Lower lobe of right lung (tissue), 2 donors: ENCODE results near the gene DDX42. TPM values are rescaled to one million over a fixed set of nuclear protein-coding genes. Genes with fewer than 3 reads are reported as not detected.
A peak's percentile ranks its signal among the peaks of the same experiment; 100 is the strongest.
"Not testable (repeated sequence)": the region's sequence is repeated elsewhere in the genome, so short reads cannot be mapped to it uniquely, and the experiment has no call there.

ENCODE experiments used
- ATAC-seq, 2 donors: fragments of 200-7000 bp; cut with Tn5 transposase; one replicate each; pipeline ENCODE4 v1.9.1; 2020 to 2022; ENCODE audit warnings: mild to moderate bottlenecking in 2 of 2, moderate library complexity in 2 of 2
- DNase-seq: peaks from one replicate; pipeline ENCODE4 v3.0.0-alpha.2; 2020
- H3K27ac ChIP-seq: fragments of 200-600 bp; one replicate; pipeline ENCODE4 v1.8.0; 2022
- H3K27me3 ChIP-seq: fragments of 200-600 bp; one replicate; pipeline ENCODE4 v1.8.0; 2022; ENCODE audit warnings: low read depth
- H3K36me3 ChIP-seq: fragments of 200-600 bp; one replicate; pipeline ENCODE4 v1.8.0; 2022; ENCODE audit warnings: mild to moderate bottlenecking
- H3K4me1 ChIP-seq: fragments of 200-600 bp; one replicate; pipeline ENCODE4 v1.8.0; 2022
- H3K4me3 ChIP-seq: fragments of 200-600 bp; one replicate; pipeline ENCODE4 v1.8.0; 2022; ENCODE audit warnings: mild to moderate bottlenecking
- H3K9me3 ChIP-seq: fragments of 200-600 bp; one replicate; pipeline ENCODE4 v1.8.0; 2022
- intact Hi-C: fragments of 100-400 bp; cut with DNase I; formaldehyde crosslinking; loops from one replicate; pipeline ENCODE4 v1.11.0; 2022
- total RNA-seq: library from RNA; stranded (reverse); fragmentation: NEBNext Ultra II Directional; extraction: Animal tissue kit (Norgen Biotek cat#: 25700); gene quantifications from one replicate; pipeline ENCODE4 v1.2.1, GENCODE V29; 2021
- TF ChIP-seq, protein P1 (sequence below): fragments of 200-600 bp; IDR thresholded peaks from one replicate; pipeline ENCODE4 v1.8.0; 2022; ENCODE audit warnings: antibody characterized with exemption, mild to moderate bottlenecking
- donor health status: DM: no; HTN: yes; CAD: no; lungs with severe emphysema.

Gene DDX42
- total RNA-seq, 1 donor from 2014 or later = 101 TPM

GRCh38 chr17:63840591-63841349, 66.8 kb downstream of the DDX42 start:
- intact Hi-C loops = no loop called here
- Histone ChIP-seq H3K36me3 (peaks cover 22% of the 10 kb centered on the region), H3K4me1 (peaks cover 55% of the 10 kb centered on the region), H3K27ac (peak overlapping the region; percentile 90), H3K27me3 (no peaks in the 10 kb centered on the region), H3K9me3 (no peaks in the 10 kb centered on the region), H3K4me3 (peak overlapping the region; percentile 97)
- DNase-seq (no peak), ATAC-seq (no peak)
- TF ChIP-seq, protein P1, sequence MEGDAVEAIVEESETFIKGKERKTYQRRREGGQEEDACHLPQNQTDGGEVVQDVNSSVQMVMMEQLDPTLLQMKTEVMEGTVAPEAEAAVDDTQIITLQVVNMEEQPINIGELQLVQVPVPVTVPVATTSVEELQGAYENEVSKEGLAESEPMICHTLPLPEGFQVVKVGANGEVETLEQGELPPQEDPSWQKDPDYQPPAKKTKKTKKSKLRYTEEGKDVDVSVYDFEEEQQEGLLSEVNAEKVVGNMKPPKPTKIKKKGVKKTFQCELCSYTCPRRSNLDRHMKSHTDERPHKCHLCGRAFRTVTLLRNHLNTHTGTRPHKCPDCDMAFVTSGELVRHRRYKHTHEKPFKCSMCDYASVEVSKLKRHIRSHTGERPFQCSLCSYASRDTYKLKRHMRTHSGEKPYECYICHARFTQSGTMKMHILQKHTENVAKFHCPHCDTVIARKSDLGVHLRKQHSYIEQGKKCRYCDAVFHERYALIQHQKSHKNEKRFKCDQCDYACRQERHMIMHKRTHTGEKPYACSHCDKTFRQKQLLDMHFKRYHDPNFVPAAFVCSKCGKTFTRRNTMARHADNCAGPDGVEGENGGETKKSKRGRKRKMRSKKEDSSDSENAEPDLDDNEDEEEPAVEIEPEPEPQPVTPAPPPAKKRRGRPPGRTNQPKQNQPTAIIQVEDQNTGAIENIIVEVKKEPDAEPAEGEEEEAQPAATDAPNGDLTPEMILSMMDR = no peak

DNA sequence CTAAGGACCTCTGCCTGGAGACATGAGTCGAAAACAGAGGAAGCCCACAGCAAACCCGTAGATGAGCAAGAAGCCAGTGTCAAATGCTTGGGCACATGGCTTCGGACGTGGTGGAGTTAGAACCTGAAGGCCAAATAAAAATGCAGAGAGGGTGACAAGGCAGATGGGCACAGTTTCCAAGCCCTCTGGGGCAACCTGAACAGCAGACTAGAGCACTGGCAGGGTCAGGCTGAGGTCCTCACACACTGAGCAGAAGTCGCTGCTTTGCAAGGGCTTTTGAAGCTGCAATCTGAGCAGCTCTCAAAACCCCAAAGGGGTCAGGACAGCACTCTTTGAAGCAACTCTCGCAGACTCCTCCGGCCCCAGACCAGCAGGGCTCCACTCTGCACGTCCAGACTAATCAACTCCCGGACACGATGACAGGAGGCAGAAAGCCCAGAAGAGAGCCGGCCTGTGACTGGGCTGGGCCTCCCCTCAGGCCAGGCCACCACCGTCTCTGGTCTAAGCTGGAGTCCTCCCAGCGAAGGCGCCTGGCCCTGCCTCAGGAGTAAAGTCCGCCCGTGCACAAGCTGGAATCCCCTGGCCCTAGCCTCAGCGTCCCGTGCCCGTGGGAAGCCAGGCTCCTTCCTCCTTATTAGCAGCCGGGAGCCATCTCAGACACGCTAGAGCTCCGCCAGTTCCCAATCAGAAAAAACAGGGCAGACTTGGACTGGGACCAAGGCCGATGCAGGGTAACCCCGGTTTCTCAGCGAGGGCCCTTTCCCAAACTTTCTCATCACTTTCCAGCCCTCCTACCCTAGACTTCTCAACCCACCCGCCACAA, 67.6 kb downstream of the DDX42 start:
- peaks cover 55% of the 10 kb centered on the region for H3K4me1 ChIP-seq
- peaks cover 14% of the 10 kb centered on the region for H3K36me3 ChIP-seq
- TF ChIP-seq, protein P1 = no peak
- peak; percentile 75 for DNase-seq
- H3K4me3 ChIP-seq = peak overlapping the region; percentile 97
- H3K27ac ChIP-seq = peak overlapping the region; percentile 90
- intact Hi-C loops = no loop called here
- no peaks in the 10 kb centered on the region for H3K9me3 ChIP-seq
- no peaks in the 10 kb centered on the region for H3K27me3 ChIP-seq
- ATAC-seq = peak in 1 of 2 donors; percentile 1

- H3K27me3 ChIP-seq = no peaks in the 10 kb centered on the region
- ATAC-seq = no peak
- TF ChIP-seq, protein P1 = no peak
- peaks cover 8% of the 10 kb centered on the region for H3K36me3 ChIP-seq
- intact Hi-C loops = no loop called here
- peaks cover 54% of the 10 kb centered on the region for H3K4me1 ChIP-seq
- H3K27ac ChIP-seq = peak overlapping the region; percentile 90
- H3K9me3 ChIP-seq = no peaks in the 10 kb centered on the region
- H3K4me3 ChIP-seq = peak overlapping the region; percentile 97
- DNase-seq = peak; percentile 70
Measured at GRCh38 chr17:63842173-63842539, 68.2 kb downstream of the DDX42 start.

DNA sequence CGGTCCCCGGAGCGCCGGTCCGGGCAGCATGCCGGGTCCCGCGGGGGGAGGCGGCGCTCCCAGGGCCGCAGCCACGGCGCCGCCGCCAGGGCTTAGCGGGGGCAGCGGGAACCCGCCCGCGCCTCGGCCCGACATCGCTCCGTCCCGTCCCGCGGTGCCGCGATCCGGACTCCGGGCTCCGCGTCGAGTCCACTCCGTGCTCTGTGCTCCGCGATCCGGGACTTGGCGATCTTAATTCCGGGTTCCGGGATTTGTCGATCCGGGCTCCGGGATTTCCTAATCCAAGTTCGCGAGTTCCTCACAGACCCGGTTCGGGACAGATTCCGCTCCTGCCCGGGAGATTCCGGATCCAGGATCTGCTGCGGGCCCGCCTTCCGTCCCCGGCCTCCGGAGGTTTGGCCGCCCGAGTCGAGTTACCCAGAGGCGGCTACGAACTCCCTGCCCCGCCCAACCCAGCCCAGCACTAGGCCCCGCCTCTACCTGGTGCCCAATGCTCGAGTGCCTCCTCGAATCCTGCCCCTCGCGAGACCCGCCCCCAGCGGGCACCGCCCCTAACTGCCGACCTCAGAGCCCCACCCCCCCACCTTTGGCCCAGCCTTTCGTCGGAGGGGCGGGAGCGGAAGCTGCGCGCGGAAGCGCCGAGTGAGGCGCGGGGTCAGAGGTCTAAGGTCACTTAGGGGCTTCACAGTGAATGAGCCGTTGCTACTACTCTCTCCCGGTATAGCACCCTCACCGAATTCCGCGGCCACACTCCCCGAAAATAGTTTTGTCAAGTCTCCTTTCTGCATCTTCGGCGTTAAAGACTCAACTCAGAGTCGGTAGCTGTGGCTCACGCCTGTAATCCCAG, 68.8 kb downstream of the DDX42 start, which contains the start of gene SMARCD2:
Gene SMARCD2, minus strand, starts transcription at position 146 of the 847 bp plus-strand sequence. Its CDS starts 11 bp downstream, at position 135.
- intact Hi-C loops = no loop called here
- peak within 1 kb of the TSS; percentile 97 for H3K4me3 ChIP-seq
- TF ChIP-seq, protein P1 = no peak
- H3K9me3 ChIP-seq = no peaks in the 10 kb centered on the region
- peak; percentile 99 for DNase-seq
- ATAC-seq = peak; percentile 94 to 96
- peaks cover 48% of the 10 kb centered on the region for H3K4me1 ChIP-seq
- H3K27me3 ChIP-seq = no peaks in the 10 kb centered on the region
- H3K27ac ChIP-seq = peak within 1 kb of the TSS; percentile 90
- H3K36me3 ChIP-seq = peaks cover 2% of the 10 kb centered on the region

GRCh38 chr17:63843387-63843888, 69.5 kb downstream of the DDX42 start:
- H3K4me3 ChIP-seq = peak overlapping the region; percentile 97
- H3K36me3 ChIP-seq, H3K9me3 ChIP-seq, intact Hi-C loops, H3K27me3 ChIP-seq: not testable (repeated sequence)
- H3K27ac ChIP-seq = peak overlapping the region; percentile 90
- H3K4me1 ChIP-seq = peaks cover 42% of the 10 kb centered on the region
- DNase-seq = peak; percentile 58
- peak; percentile 7 to 8 for ATAC-seq
